GM18499 (cell line): Measurements from ENCODE around the gene ZNF792.
"Not testable (repeated sequence)": the region's sequence is repeated elsewhere in the genome, so short reads cannot be mapped to it uniquely, and the experiment has no call there.

Experiments used
- ATAC-seq: cut with Tn5 transposase; IDR thresholded peaks from one replicate; pipeline ENCODE4 v1.9.1; 2021; ENCODE audit warnings: moderate number of reproducible peaks; ENCODE audit not compliant: insufficient read depth, unreplicated experiment

Gene ZNF792

DNA sequence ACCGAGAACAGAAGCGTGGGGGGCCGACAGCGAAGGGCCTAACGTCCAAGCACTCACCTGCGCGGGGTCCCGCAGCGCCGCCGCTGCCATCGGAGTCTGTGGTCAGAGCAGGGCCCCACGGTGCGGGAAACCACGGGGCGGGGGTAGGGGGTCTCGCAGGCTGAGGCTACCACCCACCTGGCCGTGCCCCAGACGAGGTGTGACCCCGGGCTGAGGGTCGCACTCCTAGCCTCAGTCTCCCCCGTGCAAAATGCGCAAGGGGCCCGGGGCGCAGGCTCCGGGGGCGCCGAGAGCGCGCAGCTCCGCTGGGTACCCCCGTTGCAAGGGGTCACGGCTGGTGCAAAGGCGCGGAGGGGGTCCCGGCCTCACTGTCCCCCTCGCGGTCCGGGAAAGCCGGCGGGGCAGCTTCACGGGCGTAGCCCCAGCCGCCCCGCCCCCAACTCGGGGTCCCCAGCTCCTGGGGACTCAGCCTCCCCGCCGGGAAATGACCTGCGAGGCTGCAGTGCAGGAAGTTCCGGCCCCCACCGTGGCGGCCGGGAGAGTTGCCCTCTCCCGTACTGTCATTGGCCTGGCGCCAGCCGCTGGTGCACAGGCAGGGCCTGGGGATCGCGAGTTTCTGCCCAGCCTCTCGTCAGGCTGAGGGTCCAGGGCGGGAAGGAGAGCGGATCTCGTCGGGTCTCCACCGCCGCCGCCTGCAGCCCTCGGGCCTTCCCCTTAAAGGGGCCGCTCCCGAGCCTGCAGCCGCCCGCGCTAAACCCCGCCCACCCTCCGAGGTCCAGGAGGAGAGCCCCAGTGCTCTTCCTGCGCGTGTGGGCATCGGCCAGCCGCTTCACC, at the start of gene ZNF792:
TSS of gene ZNF792 (minus strand) at position 657 of the 834 bp plus-strand sequence. CDS start at position 90, 567 bp downstream.
- no peak for ATAC-seq

DNA sequence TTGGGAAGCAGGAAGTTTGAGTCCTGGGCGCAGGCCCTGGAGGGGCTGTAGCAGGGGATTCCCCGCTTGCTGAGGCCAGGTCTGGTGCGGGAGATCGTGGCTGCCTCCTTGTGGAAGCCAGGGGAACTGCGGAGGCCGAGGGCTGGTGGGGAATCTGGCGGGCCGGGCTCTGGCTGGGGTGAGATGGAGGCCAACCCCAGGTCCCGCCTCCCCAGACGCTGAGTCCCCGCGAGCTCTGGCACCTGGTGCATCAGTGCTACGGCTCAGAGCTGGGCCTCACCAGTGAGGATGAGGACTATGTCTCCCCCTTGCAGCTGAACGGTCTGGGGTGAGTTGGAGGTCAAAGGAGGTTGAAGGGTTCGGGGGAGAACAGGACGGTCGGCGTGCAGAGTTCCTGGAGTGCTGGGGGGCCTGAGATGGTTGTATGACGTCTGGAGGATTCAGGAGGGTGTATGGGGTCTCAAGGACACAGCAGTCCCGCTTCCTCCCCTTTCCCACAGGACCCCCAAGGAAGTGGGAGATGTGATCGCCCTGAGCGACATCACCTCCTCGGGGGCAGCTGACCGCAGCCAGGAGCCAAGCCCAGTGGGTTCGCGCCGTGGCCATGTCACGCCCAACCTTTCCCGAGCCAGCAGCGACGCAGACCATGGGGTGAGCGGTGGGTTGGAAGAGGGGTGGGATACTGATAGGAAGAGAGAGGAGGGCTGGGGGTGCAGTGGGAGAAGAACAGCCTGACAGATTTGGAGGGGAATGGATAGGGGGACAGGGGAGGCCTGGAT, 49.2 kb upstream of the ZNF792 start:
- ATAC-seq: no peak

GRCh38 chr19:35011737-35012682, 48.0 kb upstream of the ZNF792 start:
- no peak for ATAC-seq

DNA sequence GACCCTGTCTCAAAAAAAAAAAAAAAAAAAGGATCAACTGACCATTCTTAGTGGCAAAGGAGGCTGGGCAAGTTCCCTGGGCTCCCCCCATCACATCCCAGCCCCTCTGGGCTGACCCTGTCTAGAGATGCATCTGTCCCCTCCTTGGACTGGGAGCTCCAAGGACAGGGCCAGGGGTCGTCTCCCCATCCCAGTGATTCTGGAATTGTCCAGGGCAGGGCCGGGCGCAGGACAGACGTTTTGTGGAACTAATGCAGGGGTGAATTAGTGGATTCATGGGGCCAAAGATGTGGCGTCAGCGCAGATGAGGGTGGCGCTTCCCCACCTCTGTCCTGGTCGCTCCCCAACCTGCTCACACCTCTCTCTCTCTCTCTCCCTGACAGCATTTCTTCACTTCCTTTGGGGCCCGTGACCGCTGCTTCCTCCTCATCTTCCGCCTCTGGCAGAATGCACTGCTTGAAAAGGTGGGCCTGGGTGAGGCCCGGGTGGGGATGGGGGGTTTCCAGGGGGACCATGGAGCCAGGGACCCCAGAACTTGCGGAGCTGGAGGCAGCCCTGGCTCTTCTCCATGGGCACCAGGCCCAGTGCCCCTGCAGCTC, 47.2 kb upstream of the ZNF792 start:
- ATAC-seq: no peak

- ATAC-seq: no peak
Observed at GRCh38 chr19:35009424-35010415, 45.7 kb upstream of the ZNF792 start.

DNA sequence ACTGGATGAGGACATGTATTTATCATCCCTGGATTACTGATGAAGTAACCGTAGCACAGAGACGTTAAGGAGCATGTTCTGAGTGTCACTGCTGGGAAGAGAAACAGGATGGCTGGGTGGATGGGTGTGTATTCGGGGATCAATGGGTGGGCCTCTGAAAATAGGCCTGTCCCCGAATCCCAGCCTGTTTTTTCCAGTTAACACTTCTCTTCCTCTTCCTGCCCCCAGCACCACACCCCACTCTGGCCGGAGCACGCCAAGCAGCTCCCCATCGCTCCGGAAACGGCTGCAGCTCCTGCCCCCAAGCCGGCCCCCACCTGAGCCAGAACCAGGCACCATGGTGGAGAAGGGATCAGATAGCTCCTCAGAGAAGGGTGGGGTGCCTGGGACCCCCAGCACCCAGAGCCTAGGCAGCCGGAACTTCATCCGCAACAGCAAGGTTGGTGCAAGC, 44.9 kb upstream of the ZNF792 start:
- no peak for ATAC-seq

DNA sequence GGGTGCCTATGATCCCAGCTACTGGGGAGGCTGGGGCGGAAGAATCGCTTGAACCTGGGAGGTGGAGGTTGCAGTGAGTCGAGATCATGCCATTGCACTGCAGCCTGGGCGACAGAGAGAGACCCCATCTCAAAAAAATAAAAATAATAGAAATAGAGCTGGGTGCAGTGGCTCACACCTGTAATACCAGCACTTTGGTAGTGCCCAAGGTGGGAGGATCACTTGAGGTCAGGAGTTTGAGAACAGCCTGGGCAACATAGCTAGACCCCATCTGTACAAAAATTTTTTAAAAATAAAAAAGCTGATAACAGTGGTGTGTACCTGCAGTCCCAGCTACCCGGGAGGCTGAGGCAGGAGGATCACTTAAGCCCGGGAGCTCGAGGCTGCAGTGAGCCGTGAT, 43.4 kb upstream of the ZNF792 start:
- not testable (repeated sequence) for ATAC-seq

DNA sequence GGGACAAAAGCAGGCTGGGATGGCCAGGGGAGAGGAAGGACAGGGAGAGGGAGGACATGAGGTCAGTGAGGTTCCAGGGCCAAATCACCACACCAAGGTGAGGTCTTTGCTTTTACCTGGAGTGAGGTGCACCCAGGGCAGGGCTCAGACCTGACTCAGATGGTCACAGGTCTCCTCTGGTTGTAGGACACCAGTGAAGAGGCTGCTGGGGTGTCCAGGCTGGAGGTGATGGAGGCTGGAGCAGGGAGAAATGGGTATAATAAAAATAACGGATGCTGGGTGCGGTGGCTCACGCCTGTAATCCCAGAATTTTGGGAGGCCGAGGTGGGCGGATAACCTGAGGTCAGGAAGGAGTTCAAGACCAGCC, 43.0 kb upstream of the ZNF792 start:
- ATAC-seq: no peak

DNA sequence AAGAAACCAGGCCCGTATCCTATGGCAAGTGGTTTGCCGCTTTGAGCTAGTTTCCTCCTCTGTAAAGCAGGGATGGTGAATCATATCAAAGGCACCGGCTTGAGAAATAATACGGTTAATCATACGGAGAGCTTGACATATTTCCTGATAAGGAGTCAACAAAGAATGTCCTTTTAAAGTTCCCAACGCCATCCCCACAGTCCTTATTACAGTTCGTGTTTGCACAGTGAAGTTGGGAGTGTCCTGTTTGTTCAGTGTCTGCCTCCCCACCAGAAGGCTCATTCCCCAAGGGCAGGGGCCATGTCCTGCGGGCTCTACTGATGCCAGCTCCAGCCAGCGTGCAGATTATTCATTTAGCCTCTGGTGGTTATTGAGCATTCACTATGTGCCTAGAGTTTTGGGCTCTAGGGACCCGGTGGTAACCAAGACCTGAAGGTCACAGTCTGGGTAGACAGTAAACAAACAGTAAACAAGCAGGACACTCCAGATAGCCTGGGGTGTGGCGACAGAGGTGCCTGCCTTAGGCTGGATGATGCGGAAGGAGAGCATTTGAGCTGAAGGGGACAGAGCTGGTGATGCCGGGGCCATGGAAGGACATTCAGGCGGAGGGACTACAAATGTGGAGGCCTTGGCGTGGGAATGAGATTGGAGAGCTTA, 42.4 kb upstream of the ZNF792 start:
- no peak for ATAC-seq

DNA sequence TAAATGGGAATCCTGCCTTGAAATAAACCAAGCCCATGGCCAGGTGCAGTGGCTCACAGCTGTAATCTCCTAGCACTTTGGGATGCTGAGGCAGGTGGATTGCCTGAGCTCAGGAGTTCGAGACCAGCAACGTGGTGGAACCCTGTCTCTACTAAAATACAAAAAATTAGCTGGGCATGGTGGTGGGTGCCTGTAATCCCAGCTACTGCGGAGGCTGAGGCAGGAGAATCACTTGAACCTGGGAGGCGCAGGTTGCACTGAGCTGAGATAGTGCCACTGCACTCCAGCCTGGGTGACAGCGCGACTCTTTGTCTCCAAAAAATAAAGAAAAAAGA, 41.9 kb upstream of the ZNF792 start:
- ATAC-seq: not testable (repeated sequence)

GRCh38 chr19:35005256-35005977, 41.4 kb upstream of the ZNF792 start:
- ATAC-seq: no peak

GRCh38 chr19:35004517-35005255, 40.7 kb upstream of the ZNF792 start:
- ATAC-seq: no peak

DNA sequence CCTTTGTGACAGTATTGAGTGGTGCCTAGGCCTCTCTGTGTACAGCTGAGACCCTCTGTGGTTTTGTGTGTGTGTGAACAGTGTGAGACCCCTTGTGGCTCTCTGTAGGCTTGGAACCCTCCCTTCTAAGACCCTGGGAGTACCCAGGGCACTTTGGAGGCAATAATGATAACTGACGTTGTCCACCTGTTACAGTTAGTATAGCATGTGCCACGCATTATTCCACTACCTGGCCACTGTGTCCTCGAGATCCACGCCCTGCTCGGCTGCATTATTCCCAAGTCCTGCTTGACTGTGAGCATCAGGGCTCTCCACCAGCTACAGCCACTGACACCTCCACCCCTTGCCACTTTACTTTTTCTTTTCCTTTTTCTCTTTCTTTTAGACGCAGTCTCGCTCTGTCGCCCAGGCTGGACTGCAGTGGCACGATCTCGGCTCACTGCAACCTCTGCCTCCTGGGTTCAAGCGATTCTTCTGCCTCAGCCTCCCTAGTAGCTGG, 38.1 kb upstream of the ZNF792 start:
- ATAC-seq: no peak

DNA sequence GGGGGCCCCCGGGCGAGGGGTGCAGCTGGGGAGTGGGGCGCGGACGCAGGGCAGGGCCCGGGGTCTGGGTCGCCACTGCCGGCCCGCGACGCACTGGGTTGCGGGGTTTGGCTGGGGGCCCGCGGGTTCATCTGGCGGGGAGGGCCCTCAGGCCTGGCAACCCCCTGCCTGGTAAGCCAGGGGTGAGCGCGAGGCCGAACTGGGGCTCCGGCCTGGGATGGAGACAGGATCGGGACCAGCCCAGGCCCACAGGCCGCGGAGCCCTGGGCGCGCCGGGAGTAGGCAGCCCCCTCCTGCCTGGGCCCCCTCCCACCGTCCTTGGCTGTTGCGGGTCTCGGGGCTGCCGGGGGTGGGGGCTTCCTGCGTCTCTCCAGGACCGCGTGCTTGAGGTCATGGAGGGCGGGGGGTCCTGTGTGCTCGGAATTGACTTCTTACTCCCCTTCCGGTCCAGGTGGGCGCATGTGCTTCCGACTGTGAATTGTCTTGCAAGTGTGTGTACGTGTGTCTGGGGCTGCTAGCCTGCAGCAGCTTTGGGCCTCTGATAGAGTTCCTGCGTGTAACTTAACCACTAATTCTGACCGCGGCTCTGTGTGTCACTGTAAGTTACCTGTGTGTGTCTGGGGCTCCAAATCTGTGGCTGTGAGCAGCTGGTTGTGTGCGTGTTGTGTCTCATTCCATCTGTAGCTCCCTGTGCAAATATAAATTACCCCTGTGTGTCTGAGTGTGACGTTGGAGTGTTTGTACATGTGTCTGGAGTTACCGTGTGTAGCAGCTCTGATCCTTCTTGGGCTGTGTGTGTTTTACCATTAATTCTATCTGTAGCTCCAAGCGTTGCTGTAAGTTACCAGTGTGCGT, 36.8 kb upstream of the ZNF792 start:
- ATAC-seq: no peak

DNA sequence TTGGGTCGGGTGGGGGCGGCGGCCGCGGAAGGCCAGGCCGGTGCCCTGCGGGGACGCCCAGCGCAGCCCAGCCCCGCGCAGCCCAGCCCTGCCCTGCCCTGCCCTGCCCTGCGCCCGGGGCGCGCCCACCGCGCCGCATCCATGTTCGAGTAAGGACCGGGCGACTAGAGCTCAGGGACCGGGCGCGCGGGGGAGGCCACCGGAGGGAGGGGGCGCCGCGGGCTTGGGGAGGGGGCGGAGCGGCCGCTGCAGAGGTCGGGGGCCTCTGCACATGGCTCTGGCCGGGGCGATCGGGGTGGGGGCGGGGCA, 36.3 kb upstream of the ZNF792 start:
- ATAC-seq: no peak
